Measurements from ENCODE around the gene UTS2. TPM values are rescaled to one million over a fixed set of nuclear protein-coding genes. Genes with fewer than 3 reads are reported as not detected.

The UTS2 gene
- total RNA-seq, 1 experiment from 2014 or later, result not detected

DNA sequence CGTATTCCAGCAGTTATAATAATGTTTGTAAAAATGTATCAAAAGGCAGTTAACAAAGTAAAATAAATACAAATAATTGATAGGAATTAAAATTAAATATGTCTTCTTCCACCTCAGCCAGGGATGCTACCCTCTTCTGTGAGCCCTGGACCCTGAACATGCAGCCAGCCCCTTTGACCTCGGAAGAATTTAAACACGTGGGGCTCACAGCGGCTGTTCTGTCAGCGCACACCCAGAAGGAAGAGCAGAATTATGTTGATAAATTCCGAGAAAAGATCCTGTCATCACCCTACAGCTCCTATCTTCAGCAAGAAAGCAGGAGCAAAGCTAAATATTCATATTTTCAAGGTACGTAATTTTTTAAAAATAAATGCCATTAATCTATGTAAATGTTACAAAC is 26.5 kb downstream of the UTS2 start:
- TF ChIP-seq POLR2AphosphoS5 (IDR thresholded peaks at IDR 0.05; ENCODE audit: low read depth, low read length) (no peak), SIN3A (IDR thresholded peaks at IDR 0.05; ENCODE audit: borderline replicate concordance, insufficient read depth, low read depth, low read length) (no peak), REST (IDR thresholded peaks at IDR 0.05; ENCODE audit: insufficient read depth in 1 of 2, low read depth in 2 of 2, low read length in 1 of 2) (no peak), TCF7L2 (IDR thresholded peaks at IDR 0.05; ENCODE audit: low read depth, low read length) (no peak)
- TF ChIP-seq, protein P1, sequence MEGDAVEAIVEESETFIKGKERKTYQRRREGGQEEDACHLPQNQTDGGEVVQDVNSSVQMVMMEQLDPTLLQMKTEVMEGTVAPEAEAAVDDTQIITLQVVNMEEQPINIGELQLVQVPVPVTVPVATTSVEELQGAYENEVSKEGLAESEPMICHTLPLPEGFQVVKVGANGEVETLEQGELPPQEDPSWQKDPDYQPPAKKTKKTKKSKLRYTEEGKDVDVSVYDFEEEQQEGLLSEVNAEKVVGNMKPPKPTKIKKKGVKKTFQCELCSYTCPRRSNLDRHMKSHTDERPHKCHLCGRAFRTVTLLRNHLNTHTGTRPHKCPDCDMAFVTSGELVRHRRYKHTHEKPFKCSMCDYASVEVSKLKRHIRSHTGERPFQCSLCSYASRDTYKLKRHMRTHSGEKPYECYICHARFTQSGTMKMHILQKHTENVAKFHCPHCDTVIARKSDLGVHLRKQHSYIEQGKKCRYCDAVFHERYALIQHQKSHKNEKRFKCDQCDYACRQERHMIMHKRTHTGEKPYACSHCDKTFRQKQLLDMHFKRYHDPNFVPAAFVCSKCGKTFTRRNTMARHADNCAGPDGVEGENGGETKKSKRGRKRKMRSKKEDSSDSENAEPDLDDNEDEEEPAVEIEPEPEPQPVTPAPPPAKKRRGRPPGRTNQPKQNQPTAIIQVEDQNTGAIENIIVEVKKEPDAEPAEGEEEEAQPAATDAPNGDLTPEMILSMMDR (IDR thresholded peaks at IDR 0.05), result no peak
- Histone ChIP-seq H3K27ac (ENCODE audit: low read length) (no peak overlapping the region), H3K36me3 (ENCODE audit: control insufficient read depth, insufficient read depth, low read length) (peaks cover 2% of the 10 kb centered on the region; the same call in 1 of the 2 replicates), H3K9me3 (ENCODE audit: control insufficient read depth, insufficient read depth, low read depth, low read length) (no peaks in the 10 kb centered on the region), H3K27me3 (ENCODE audit: control insufficient read depth, insufficient read depth, low read length) (no peaks in the 10 kb centered on the region), H3K4me3 (ENCODE audit: low read depth in 2 of 2, low read length in 2 of 2) (no peak overlapping the region), H3K4me1 (ENCODE audit: control insufficient read depth, insufficient read depth, low read length) (no peaks in the 10 kb centered on the region)
- ATAC-seq, result no peak
- DNase-seq (ENCODE audit: low read depth, low spot score), result no peak
- intact Hi-C loops (cut with micrococcal nuclease; ENCODE audit: unreplicated experiment), result no loop called here
- no TSS peak for BruUV-seq (replicated peaks)
- ChIA-PET POLR2A (no interaction called here), CTCF (no interaction called here)
- in situ Hi-C loops (cut with HindIII; ENCODE audit: low pct_unique_long_range_greater_than_20kb, low sequenced_read_pairs), result no loop called here

- no peak overlapping the region for H3K4me3 ChIP-seq (ENCODE audit: low read depth in 2 of 2, low read length in 2 of 2)
- in situ Hi-C loops (cut with HindIII; ENCODE audit: low pct_unique_long_range_greater_than_20kb, low sequenced_read_pairs) (no loop called here), intact Hi-C loops (cut with micrococcal nuclease; ENCODE audit: unreplicated experiment) (no loop called here)
- no peak for TF ChIP-seq TCF7L2 (IDR thresholded peaks at IDR 0.05; ENCODE audit: low read depth, low read length)
- TF ChIP-seq REST (IDR thresholded peaks at IDR 0.05; ENCODE audit: insufficient read depth in 1 of 2, low read depth in 2 of 2, low read length in 1 of 2), result no peak
- no peak for TF ChIP-seq SIN3A (IDR thresholded peaks at IDR 0.05; ENCODE audit: borderline replicate concordance, insufficient read depth, low read depth, low read length)
- TF ChIP-seq POLR2AphosphoS5 (IDR thresholded peaks at IDR 0.05; ENCODE audit: low read depth, low read length), result no peak
- TF ChIP-seq, protein P1 (IDR thresholded peaks at IDR 0.05), result no peak
- no peaks in the 10 kb centered on the region for H3K9me3 ChIP-seq (ENCODE audit: control insufficient read depth, insufficient read depth, low read depth, low read length)
- no peaks in the 10 kb centered on the region for H3K4me1 ChIP-seq (ENCODE audit: control insufficient read depth, insufficient read depth, low read length)
- H3K36me3 ChIP-seq (ENCODE audit: control insufficient read depth, insufficient read depth, low read length), result peaks cover 5% of the 10 kb centered on the region; the same call in 1 of the 2 replicates
- H3K27ac ChIP-seq (ENCODE audit: low read length), result no peak overlapping the region
- ATAC-seq (no peak), DNase-seq (ENCODE audit: low read depth, low spot score) (no peak)
- POLR2A ChIA-PET, result no interaction called here
- CTCF ChIA-PET, result interaction anchor here (0.6 kb wide), 1 partner anchor 903 kb away, joined by 3 read pairs; no protein-coding TSS in a partner anchor
- BruUV-seq (replicated peaks), result no TSS peak
- H3K27me3 ChIP-seq (ENCODE audit: control insufficient read depth, insufficient read depth, low read length), result no peaks in the 10 kb centered on the region
Observed at GRCh38 chr1:7824701-7825100, 28.2 kb downstream of the UTS2 start.

All from Panc1 (cell line).